Activated B cell treated with CpG ODN at 0.5 μM for 24 hours (primary cell): ENCODE results near the gene DSG4. TPM values are rescaled to one million over a fixed set of nuclear protein-coding genes. Genes with fewer than 3 reads are reported as not detected.

Experiments used
- ATAC-seq: fragments of 200-7000 bp; cut with Tn5 transposase; one replicate; pipeline ENCODE4 v1.10.0; 2021; ENCODE audit warnings: low read depth, mild to moderate bottlenecking, moderate library complexity
- CTCF ChIA-PET: fragments of 350-600 bp; sonication (Branson Sonifier 250); formaldehyde crosslinking; loops from one replicate; lab custom pipeline; 2021; ENCODE audit warnings: antibody characterized with exemption; lab: Charles Lee
- POLR2A ChIA-PET: fragments of 350-600 bp; sonication (Branson Sonifier 250); formaldehyde crosslinking; loops from one replicate; lab custom pipeline; 2021; ENCODE audit warnings: antibody characterized with exemption; lab: Charles Lee
- DNase-seq: peaks from one replicate; pipeline ENCODE4 v3.0.0; 2022
- H3K27ac Mint-ChIP-seq: one replicate; pipeline ENCODE4 v1.8.0; 2020; ENCODE audit warnings: mixed read lengths
- H3K27me3 Mint-ChIP-seq: one replicate; pipeline ENCODE4 v1.8.0; 2021; ENCODE audit warnings: mixed read lengths
- H3K36me3 Mint-ChIP-seq: one replicate; pipeline ENCODE4 v1.8.0; 2021; ENCODE audit warnings: low read depth, mixed read lengths
- H3K4me1 Mint-ChIP-seq: one replicate; pipeline ENCODE4 v1.8.0; 2021; ENCODE audit warnings: mixed read lengths
- H3K4me3 Mint-ChIP-seq: one replicate; pipeline ENCODE4 v1.8.0; 2020; ENCODE audit warnings: mild to moderate bottlenecking, mixed read lengths
- H3K9me3 Mint-ChIP-seq: one replicate; pipeline ENCODE4 v1.8.0; 2020; ENCODE audit warnings: mixed read lengths
- intact Hi-C: fragments of 100-400 bp; cut with micrococcal nuclease; formaldehyde crosslinking; loops from one replicate; pipeline ENCODE4 v1.15.1; 2024
- total RNA-seq: library from RNA; stranded (reverse); gene quantifications from 2 replicates; pipeline ENCODE4 v1.2.3, GENCODE V29; 2022
- TF ChIP-seq, protein P1 (sequence below): fragments of 200-600 bp; IDR thresholded peaks from one replicate; pipeline ENCODE4 v1.8.0; 2022; ENCODE audit warnings: antibody characterized with exemption, mild to moderate bottlenecking

Gene DSG4
- total RNA-seq, 1 donor from 2014 or later: not detected

DNA sequence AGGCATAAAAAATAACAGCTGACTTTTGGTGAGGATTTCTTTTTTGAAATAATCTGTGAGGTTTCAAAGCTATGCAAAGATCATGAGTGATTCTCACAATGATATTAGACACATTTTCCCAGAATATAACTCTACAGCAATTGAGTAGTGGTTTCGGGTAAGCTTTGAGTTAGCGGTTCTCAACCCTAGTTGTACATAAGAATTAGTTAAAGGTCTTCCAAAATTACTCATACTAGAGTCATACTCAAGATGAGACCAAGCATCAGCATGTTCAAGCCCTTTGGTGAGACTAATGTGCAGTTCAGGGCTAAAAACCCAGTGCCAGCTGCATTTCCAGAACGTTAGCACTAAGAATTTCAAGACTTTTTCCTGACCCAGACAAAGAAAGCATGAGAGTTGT, 31.1 kb downstream of the DSG4 start:
- no peaks in the 10 kb centered on the region for H3K4me1 Mint-ChIP-seq
- no peaks in the 10 kb centered on the region for H3K36me3 Mint-ChIP-seq
- DNase-seq (no peak), ATAC-seq (no peak)
- TF ChIP-seq, protein P1, sequence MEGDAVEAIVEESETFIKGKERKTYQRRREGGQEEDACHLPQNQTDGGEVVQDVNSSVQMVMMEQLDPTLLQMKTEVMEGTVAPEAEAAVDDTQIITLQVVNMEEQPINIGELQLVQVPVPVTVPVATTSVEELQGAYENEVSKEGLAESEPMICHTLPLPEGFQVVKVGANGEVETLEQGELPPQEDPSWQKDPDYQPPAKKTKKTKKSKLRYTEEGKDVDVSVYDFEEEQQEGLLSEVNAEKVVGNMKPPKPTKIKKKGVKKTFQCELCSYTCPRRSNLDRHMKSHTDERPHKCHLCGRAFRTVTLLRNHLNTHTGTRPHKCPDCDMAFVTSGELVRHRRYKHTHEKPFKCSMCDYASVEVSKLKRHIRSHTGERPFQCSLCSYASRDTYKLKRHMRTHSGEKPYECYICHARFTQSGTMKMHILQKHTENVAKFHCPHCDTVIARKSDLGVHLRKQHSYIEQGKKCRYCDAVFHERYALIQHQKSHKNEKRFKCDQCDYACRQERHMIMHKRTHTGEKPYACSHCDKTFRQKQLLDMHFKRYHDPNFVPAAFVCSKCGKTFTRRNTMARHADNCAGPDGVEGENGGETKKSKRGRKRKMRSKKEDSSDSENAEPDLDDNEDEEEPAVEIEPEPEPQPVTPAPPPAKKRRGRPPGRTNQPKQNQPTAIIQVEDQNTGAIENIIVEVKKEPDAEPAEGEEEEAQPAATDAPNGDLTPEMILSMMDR: no peak
- intact Hi-C loops: no loop called here
- POLR2A ChIA-PET: no interaction called here
- CTCF ChIA-PET: no interaction called here
- no peak overlapping the region for H3K27ac Mint-ChIP-seq
- no peak overlapping the region for H3K4me3 Mint-ChIP-seq
- H3K27me3 Mint-ChIP-seq: no peaks in the 10 kb centered on the region
- peaks cover 7% of the 10 kb centered on the region for H3K9me3 Mint-ChIP-seq

DNA sequence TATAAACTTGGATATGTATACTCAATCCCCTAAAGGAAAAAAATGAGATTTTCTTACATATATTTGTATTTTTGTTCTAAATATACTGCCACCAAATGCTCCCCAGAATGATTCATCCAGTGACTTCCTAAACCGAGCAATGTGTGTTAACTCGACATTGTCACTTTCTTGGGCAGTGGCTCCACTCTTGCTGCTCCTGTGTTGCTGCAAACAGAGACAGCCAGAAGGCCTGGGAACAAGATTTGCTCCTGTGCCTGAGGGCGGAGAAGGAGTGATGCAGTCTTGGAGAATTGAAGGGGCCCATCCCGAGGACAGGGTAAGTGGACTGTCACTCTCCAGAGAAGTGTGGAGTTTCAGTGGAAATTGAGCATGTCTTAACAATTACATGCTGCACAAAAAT, 32.7 kb downstream of the DSG4 start:
- POLR2A ChIA-PET: no interaction called here
- TF ChIP-seq, protein P1: no peak
- H3K27me3 Mint-ChIP-seq: no peaks in the 10 kb centered on the region
- intact Hi-C loops: no loop called here
- no peak for DNase-seq
- H3K4me1 Mint-ChIP-seq: no peaks in the 10 kb centered on the region
- no peak for ATAC-seq
- H3K4me3 Mint-ChIP-seq: no peak overlapping the region
- CTCF ChIA-PET: no interaction called here
- H3K27ac Mint-ChIP-seq: no peak overlapping the region
- no peaks in the 10 kb centered on the region for H3K36me3 Mint-ChIP-seq
- peaks cover 7% of the 10 kb centered on the region for H3K9me3 Mint-ChIP-seq

DNA sequence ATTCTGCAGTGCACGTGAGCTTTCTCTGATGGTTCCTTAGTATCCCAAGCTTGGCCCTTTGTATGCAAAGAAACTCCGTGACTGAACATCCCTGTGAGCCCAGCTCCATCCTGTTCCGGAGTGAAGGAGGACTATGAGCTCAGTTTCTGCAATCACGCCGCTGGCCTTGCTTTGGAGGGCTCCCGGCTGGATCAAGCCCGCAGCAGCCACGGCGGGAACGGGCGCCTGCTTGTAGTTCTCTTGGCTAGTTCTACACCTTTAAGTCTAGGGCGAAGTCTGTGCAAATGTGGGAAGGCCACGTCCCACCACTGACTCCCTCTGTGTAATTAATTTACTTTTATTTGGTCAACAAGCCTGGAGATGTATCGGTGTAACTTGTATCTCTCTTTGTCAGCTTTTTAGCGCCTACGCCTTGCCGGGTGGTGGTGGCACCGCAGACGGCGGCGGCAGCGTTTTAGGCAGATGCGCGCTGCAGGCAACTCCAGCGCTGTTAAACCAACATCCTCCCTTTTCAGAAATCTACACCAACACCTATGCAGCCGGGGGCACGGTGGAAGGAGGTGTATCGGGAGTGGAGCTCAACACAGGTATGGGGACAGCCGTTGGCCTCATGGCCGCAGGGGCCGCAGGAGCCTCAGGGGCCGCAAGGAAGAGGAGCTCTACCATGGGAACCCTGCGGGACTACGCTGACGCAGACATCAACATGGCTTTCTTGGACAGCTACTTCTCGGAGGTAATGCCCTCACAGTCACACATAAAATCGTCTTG, 34.3 kb downstream of the DSG4 start:
- intact Hi-C loops: no loop called here
- CTCF ChIA-PET: no interaction called here
- peaks cover 10% of the 10 kb centered on the region for H3K9me3 Mint-ChIP-seq

DNA sequence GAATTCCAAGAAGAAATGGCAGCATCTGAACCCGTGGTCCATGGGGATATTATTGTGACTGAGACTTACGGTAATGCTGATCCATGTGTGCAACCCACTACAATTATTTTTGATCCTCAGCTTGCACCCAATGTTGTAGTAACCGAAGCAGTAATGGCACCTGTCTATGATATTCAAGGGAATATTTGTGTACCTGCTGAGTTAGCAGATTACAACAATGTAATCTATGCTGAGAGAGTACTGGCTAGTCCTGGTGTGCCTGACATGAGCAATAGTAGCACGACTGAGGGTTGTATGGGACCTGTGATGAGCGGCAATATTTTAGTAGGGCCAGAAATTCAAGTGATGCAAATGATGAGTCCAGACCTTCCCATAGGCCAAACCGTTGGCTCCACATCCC, 36.6 kb downstream of the DSG4 start:
- Mint-ChIP-seq H3K27ac (no peak overlapping the region), H3K36me3 (no peaks in the 10 kb centered on the region), H3K9me3 (peaks cover 12% of the 10 kb centered on the region), H3K4me3 (no peak overlapping the region), H3K27me3 (no peaks in the 10 kb centered on the region), H3K4me1 (no peaks in the 10 kb centered on the region)
- TF ChIP-seq, protein P1: no peak
- intact Hi-C loops: no loop called here
- DNase-seq (no peak), ATAC-seq (no peak)
- ChIA-PET POLR2A (no interaction called here), CTCF (no interaction called here)

More for the DNA sequence above, 34.3 kb downstream of the DSG4 start:
- no peak overlapping the region for H3K27ac Mint-ChIP-seq
- TF ChIP-seq, protein P1: no peak
- no peaks in the 10 kb centered on the region for H3K27me3 Mint-ChIP-seq
- no peaks in the 10 kb centered on the region for H3K4me1 Mint-ChIP-seq
- POLR2A ChIA-PET: no interaction called here
- H3K4me3 Mint-ChIP-seq: no peak overlapping the region
- ATAC-seq: no peak
- no peak for DNase-seq
- no peaks in the 10 kb centered on the region for H3K36me3 Mint-ChIP-seq

DNA sequence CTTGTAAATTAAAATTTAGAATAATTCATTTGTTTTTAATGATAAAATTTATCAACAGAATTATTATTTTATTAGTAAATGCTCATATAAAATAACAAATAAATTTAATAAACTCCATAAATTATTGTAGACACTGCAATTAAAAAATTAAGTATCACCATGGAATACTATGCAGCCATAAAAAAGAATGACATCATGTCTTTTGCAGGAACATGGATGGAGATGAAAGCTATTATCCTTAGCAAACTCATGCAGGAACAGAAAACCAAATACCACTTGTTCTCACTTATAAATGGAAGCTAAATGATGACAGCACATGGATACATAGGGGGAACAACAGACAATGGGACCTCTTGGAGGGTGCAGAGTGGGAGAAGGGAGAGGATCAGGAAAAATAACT, 41.3 kb downstream of the DSG4 start:
- DNase-seq (no peak), ATAC-seq (no peak)
- Mint-ChIP-seq H3K9me3 (peaks cover 5% of the 10 kb centered on the region), H3K36me3 (no peaks in the 10 kb centered on the region), H3K4me3 (no peak overlapping the region), H3K27me3 (no peaks in the 10 kb centered on the region), H3K27ac (no peak overlapping the region), H3K4me1 (no peaks in the 10 kb centered on the region)
- TF ChIP-seq, protein P1: no peak
- ChIA-PET POLR2A (no interaction called here), CTCF (no interaction called here)
- intact Hi-C loops: no loop called here
